HG03378 (cell line): ENCODE results near the gene BTBD9.
"Not testable (repeated sequence)": the region's sequence is repeated elsewhere in the genome, so short reads cannot be mapped to it uniquely, and the experiment has no call there.

Experiments
- ATAC-seq: cut with Tn5 transposase; IDR thresholded peaks from one replicate; pipeline ENCODE4 v1.9.1; 2021; ENCODE audit warnings: mild to moderate bottlenecking, moderate library complexity; ENCODE audit not compliant: unreplicated experiment

The BTBD9 gene

GRCh38 chr6:38443352-38444144 is 196.2 kb downstream of the BTBD9 start:
- ATAC-seq: no peak

GRCh38 chr6:38438097-38438496 is 201.6 kb downstream of the BTBD9 start:
- no peak for ATAC-seq

- ATAC-seq: no peak
Observed at GRCh38 chr6:38436726-38437465, 202.8 kb downstream of the BTBD9 start.

GRCh38 chr6:38435330-38435729 is 204.4 kb downstream of the BTBD9 start:
- no peak for ATAC-seq

DNA sequence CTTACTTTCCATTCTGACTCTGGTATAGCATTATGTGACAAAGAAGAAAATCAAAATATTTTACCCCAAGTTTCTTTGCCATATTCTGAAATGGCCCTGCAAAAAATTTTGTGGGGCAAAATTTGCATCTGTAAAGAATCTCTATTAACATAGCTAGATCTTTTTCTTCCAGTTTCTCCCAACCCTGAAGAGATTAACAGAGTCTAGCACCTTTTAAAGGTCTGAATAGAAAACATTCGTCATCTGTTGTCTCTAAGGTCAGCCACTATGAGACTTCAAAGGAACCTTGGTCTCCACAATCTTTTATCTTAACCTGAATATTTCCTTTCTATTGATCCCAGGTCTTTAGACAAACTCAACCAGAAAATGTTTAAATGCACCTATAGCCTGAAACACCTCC is 205.7 kb downstream of the BTBD9 start:
- ATAC-seq: no peak

DNA sequence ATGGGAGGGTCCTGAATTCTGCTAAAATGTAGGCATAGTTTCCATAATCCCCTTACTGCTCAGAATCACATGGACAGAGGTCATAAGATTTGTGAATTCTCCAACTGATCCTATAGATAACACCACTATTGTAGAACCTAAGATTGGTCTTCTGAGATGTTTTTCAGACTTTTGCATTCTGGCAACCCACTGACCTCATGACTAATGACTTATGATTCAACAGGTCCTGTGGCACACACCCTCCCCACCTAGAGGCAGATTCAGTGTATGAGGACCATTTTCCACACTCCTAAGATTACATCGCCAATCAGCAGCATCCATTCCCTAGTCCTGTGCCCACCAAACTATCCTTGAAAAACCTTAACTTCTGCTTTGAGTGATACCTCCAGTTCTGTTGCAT is 207.2 kb downstream of the BTBD9 start:
- no peak for ATAC-seq

GRCh38 chr6:38432079-38432478 is 207.7 kb downstream of the BTBD9 start:
- no peak for ATAC-seq

DNA sequence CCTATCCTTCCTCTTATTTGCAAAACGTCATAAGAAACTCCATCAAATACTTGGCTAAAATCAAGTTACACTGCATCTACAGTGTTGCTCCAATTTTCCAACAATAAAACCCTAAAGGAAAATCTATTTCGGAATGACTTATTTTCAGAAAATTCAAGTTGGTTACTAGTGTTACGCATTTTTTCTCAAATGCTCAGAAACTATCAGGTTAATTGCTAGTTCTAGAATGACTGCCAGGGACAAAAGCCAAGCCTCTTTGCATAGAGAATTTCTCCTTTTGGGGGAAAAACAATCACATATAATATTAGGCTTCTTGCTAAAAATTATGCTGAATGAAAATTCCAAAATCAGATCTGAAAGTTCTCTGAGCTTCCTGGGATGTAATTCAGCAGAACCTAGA is 210.2 kb downstream of the BTBD9 start:
- no peak for ATAC-seq

- ATAC-seq: no peak
Observed at GRCh38 chr6:38427492-38428210, 212.1 kb downstream of the BTBD9 start.

- not testable (repeated sequence) for ATAC-seq
Observed at GRCh38 chr6:38425788-38426488, 213.8 kb downstream of the BTBD9 start.

GRCh38 chr6:38423746-38424145 is 216.0 kb downstream of the BTBD9 start:
- ATAC-seq: no peak

DNA sequence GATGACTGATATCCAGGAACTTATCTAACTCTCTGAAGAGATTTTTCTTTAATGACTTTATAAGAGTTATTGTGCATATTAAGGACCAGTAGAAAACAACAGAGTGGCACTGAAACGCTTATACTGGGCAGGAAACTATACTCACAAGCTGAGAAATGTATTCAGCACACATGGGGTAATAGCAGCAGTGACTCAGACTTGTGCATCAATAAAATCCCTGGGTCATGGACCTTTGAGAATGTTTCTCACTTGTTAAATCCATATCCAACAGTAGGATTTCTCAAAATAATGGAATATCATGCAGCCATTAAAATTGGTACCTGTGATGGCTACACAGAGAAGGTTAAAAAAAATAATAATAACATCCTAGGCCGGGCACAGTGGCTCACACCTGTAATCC is 219.5 kb downstream of the BTBD9 start:
- ATAC-seq: no peak

- ATAC-seq: no peak
Observed at GRCh38 chr6:38417521-38417920, 222.2 kb downstream of the BTBD9 start.

DNA sequence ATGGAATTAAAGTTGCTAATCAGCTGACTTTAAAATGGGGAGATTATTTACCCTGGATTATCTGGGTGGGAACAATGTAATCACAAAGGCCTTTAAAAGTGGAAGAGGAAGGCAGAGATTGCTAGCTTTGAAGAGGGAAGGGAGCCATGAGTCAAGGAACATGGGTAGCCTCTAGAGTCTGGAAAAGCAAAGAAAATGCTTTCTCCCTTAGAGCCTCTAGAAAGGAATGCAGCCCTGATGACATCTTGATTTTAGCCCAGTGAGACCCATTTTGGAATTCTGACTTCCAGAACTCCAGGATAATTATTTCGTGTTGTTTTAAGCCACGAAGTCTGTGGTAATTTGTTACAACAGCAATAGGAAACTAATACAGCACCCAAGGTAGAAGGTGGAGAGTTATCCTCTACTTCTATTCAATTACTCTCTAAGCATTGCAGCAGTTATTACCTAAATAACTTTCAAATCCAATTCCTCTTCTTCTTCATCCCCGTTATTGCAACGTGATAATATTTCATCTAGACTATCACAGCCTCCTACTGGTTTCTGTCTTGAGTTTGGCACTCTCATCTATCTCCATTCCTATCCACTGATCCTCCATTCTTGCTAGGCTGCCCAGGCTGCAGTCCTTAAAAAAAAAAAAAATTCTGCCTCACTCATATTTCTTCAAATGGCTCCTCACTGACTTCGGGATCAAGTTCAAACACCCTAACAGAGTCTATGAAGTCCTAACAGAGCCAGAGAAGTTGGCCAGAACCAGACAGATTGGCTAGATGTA is 224.3 kb downstream of the BTBD9 start:
- ATAC-seq: no peak

DNA sequence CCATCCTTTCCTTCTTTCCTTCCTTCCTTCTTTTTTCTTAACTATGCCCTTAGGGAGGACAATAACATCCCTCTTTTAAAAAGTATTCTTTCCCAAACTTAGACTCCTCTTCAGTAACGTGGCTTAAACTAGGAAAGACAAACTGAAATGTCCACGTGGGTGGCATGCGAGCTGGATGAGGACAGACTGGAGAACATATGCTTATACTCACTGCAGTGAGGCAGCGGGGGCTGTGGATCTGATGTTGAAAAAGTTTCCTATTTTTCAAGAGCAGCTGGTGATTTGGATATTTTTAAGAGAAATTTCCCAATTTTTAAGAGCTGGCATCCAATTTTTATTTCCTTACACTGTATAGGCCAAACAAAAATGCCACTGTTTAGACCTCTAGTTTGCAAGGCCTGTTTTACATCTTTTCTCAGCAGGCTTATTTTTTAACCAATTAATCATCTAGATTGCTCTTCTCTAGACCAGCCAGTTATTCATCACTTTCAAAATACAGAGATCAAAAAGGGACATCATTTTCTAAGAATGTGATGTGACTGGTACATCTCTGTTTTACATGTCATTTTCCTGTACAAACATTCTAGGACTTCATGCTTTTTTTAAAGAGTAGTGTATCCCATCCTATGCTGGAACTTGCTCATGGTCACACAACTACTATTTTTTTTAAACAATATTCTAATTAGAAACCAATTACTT is 226.5 kb downstream of the BTBD9 start:
- ATAC-seq: no peak

GRCh38 chr6:38407192-38407591 is 232.5 kb downstream of the BTBD9 start:
- ATAC-seq: no peak

GRCh38 chr6:38406096-38406495 is 233.6 kb downstream of the BTBD9 start:
- ATAC-seq: no peak

GRCh38 chr6:38404900-38405556 is 234.7 kb downstream of the BTBD9 start:
- no peak for ATAC-seq

DNA sequence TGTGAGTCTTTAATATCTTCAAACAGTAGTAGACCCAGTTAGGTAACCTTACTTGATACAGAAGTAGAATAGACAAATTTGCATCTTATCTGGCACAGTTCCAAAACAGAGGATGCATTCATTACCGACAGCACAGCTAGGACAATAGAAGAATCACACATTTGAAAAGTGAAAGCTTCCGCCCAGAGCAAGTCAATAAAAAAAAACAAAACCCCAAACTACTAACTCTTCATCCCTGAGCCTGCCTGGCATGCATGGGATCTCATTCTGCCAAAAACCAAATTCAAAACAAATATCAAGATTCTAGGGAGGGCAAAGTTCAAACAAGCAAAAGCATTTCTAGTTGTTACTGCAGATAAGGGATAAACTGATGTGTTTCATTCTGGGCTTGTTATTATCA is 235.4 kb downstream of the BTBD9 start:
- no peak for ATAC-seq
